Left ventricle myocardium superior (tissue), 1 donor: ENCODE data around the gene NPR2. TPM values are rescaled to one million over a fixed set of nuclear protein-coding genes. Genes with fewer than 3 reads are reported as not detected.
A peak's percentile ranks its signal among the peaks of the same experiment; 100 is the strongest.

Source experiments
- ATAC-seq: fragments of 200-7000 bp; cut with Tn5 transposase; one replicate; pipeline ENCODE4 v1.9.1; 2020; ENCODE audit warnings: mild to moderate bottlenecking, moderate library complexity
- DNase-seq: peaks from one replicate; pipeline ENCODE4 v3.0.0-alpha.2; 2020
- intact Hi-C: fragments of 100-400 bp; cut with micrococcal nuclease; formaldehyde crosslinking; loops from one replicate; pipeline ENCODE4 v1.11.0; 2022
- total RNA-seq: library from RNA; stranded (reverse); fragmentation: NEBNext Ultra II Directional; extraction: Animal tissue kit (Norgen Biotek cat#: 25700); gene quantifications from one replicate; pipeline ENCODE4 v1.2.1, GENCODE V29; 2021
- donor health status: DM: no; HTN: yes; CAD: no; lungs with severe emphysema.

NPR2 gene
- total RNA-seq, 1 donor from 2014 or later = 24.6 TPM

GRCh38 chr9:35822926-35823325, 31.5 kb downstream of the NPR2 start:
- intact Hi-C loops = no loop called here
- ATAC-seq (no peak), DNase-seq (no peak)

GRCh38 chr9:35826071-35826701, 34.8 kb downstream of the NPR2 start:
- intact Hi-C loops = loop anchor here (5.0 kb wide), 1 partner anchor 56 kb away; no protein-coding TSS in a partner anchor
- DNase-seq (no peak), ATAC-seq (peak; percentile 43)

DNA sequence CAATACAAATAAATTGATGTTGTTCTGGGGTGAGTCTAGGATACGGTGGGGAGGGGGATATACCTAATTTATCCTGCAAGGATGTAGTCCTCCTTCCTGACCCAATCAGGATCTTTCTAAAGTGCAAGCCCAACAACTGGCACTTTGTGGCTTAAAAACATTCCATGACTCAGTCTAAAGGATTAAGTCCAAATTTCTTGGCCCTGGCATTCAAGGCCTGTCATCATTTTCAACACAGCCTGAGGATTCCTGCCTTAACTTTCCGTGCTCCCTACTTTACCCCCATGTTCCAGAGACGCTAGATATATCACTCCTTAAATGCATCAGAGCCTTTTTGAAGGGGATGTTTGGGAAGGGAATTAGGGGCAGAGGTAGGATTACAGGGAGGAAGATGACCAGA, 36.1 kb downstream of the NPR2 start:
- ATAC-seq = no peak
- no peak for DNase-seq
- intact Hi-C loops = loop anchor here (5.0 kb wide), 1 partner anchor 55 kb away; no protein-coding TSS in a partner anchor

GRCh38 chr9:35828716-35829083, 37.3 kb downstream of the NPR2 start, which contains the start of gene FAM221B:
Gene FAM221B, minus strand, starts transcription at chr9:35828732. Its CDS starts 2,571 bp downstream, at chr9:35826161.
- DNase-seq (peak; percentile 51), ATAC-seq (no peak)

GRCh38 chr9:35829084-35829763, 37.8 kb downstream of the NPR2 start, which contains the start of gene TMEM8B:
Gene TMEM8B, plus strand, starts transcription at chr9:35829228. Its CDS starts 220 bp downstream, at chr9:35829448.
- intact Hi-C loops = loop anchor here (5.0 kb wide), 1 partner anchor 53 kb away; no protein-coding TSS in a partner anchor
- DNase-seq (peak; percentile 99), ATAC-seq (peak; percentile 90)

More at GRCh38 chr9:35828716-35829083, 37.3 kb downstream of the NPR2 start, which contains the start of gene FAM221B:
- intact Hi-C loops = loop anchor here (5.0 kb wide), 1 partner anchor 54 kb away; no protein-coding TSS in a partner anchor

- intact Hi-C loops = loop anchor here (5.0 kb wide), 1 partner anchor 53 kb away; no protein-coding TSS in a partner anchor
- ATAC-seq = no peak
Observed at GRCh38 chr9:35829764-35830096, 38.3 kb downstream of the NPR2 start.

GRCh38 chr9:35831040-35831439, 39.6 kb downstream of the NPR2 start:
- intact Hi-C loops = no loop called here
- DNase-seq (no peak), ATAC-seq (no peak)

More at GRCh38 chr9:35829764-35830096, 38.3 kb downstream of the NPR2 start:
- no peak for DNase-seq

- ATAC-seq (peak; percentile 8), DNase-seq (no peak)
- intact Hi-C loops = no loop called here
Observed at GRCh38 chr9:35832814-35833213, 41.4 kb downstream of the NPR2 start.

DNA sequence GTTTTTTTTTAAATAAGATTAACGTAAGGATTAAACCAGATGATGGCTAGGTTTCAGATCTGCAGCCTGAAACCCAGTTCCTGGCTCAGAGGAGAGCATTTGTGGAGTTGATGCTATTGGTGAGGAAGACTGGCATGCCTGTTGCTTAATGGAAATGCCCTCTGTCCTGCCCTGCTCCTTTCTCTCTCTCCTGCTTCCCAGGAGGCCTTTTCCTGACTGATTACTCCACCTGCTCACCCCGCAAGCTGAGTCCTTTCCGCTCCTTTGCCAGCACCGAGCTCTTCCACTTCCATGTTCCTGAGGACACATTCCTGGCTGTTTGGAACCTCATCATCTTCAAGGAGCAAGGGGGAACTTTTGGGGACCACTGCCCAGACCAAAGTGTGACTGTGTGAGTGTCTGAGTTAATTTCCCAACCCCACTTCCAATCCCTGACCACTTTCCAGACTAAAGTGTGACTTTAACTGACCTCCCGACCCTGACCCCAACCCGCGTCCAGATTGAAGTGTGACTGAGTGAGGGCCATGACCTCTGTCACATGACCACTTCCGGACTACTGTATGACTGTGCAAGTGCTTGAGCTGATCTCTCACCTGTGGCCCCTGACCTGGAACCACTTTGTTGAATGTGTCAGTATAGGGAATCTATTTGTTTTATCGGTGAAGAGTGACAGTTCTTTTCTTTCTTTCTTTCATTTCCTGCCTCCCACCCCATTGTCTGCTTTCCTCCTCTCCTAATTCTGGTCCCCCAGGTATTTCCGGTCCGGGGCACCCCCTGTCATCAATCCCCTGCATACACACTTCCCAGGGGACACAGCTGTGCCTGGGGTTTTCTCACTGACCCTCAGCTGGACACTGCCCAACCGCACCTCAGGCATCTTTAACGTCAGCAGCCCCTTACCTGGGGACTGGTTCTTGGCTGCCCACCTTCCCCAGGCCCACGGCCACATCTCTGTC, 43.1 kb downstream of the NPR2 start:
- intact Hi-C loops = no loop called here
- DNase-seq (no peak), ATAC-seq (no peak)

- intact Hi-C loops = no loop called here
- no peak for ATAC-seq
Observed at GRCh38 chr9:35835216-35835632, 43.8 kb downstream of the NPR2 start.

DNA sequence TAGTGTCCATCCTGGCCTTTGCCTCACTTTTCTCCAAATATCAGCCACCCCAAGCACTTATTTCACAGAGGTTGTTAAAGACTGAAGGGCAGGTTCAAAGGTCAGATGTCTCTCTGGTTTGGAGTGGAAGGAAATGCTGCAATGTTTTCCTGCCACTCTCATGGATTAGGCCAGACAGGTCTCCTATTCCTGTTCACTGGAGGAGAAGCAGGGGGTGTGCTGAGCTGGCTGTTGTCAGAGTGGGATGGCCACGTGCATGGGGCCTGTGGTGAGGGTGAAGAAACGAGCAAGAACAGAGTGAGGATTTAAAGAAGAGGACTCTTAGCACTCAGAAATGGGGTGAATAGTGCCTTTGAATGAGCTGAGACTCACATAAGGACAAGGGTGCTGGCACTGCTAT, 44.4 kb downstream of the NPR2 start:
- DNase-seq (no peak), ATAC-seq (no peak)

More at GRCh38 chr9:35835216-35835632, 43.8 kb downstream of the NPR2 start:
- DNase-seq = no peak

GRCh38 chr9:35836595-35836994, 45.2 kb downstream of the NPR2 start:
- ATAC-seq (no peak), DNase-seq (no peak)
- intact Hi-C loops = no loop called here

More for the DNA sequence above, 44.4 kb downstream of the NPR2 start:
- intact Hi-C loops = no loop called here

DNA sequence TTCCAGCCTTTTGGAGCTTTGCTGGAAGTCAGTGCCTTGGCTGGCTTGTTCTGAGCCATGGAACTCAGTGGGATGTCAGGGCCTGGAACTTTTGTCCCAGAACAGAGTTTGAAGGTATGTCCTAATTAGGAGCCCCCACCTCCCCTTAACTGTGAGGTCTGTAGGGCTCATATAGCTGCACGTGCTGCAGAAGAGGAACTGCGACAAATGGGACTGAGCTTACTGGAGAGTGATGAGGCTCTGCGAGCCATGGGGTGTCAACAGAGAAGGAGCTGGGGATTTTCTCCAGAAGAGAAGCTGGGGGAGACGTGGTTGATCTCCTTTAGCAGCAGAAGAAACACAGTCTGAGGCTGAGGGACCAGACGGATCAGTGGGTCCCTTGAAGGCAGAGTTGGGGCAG, 48.5 kb downstream of the NPR2 start:
- ATAC-seq (no peak), DNase-seq (no peak)
- intact Hi-C loops = no loop called here

DNA sequence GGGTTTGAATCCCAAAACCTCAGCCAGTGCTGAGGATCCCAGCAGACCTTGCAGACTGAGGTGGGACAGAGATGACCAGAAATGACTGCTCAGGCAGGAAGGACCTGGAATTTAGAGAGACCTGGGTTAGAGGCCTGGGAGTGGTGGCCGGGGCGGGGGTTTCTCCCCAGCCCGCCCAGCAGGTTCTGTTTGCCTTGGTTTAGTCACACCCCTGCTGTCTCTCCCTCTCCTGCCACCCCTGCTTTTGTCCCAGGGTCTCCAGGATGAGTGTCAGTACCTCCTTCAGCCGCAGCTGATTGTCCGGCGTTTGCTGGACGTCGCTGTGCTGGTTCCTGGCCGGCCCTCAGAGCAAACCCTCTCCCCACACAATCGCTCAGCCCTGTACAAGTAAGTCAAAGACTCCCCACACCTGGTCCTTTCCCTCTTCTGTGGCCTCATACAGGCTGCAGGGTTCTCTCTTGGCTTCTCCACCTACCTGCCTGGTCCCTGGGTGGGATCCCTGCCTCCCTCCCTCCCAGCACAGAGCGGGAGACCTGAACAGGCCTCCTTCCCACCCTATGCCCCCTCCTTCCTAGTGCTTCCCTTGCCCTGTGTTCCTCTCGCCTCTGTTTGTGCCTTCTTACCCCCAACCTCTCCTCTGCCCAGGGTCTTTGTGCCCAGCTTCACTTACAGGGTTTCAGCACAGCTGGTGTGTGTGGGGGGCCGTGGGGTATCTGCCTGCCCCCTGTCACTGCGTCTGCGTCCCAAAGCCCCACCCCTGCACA, 49.7 kb downstream of the NPR2 start:
- DNase-seq (no peak), ATAC-seq (no peak)
- intact Hi-C loops = no loop called here

- intact Hi-C loops = no loop called here
- ATAC-seq (no peak), DNase-seq (no peak)
Observed at GRCh38 chr9:35841645-35841900, 50.2 kb downstream of the NPR2 start.

DNA sequence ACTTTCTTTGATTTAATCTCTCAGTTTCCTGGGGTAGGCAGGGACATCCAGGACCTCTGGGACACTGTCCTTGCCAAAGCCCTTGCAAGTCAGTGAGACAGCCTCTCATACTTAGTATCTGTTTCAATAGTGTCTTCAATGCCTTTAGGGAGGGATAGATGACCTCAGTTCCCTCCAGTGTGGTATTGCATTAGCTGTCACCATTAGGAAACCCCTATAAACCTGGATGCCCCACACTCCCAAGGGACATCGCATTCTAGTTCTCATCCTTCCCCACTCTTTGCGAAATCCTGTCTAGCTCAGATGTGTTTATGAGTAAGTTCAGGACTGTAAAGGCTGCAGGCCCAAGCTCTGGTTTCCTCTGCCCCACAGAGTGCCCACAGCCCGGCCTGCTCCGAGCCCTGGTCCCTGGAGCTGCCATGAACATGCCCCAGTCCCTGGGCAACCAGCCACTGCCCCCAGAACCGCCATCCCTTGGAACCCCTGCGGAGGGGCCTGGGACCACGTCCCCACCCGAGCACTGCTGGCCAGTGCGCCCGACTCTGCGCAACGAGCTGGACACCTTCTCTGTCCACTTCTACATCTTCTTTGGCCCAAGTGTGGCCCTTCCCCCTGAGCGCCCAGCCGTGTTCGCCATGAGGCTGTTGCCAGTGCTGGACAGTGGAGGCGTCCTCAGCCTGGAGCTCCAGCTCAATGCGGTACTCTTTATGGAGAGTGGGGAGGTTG, 50.8 kb downstream of the NPR2 start:
- no peak for ATAC-seq
- no peak for DNase-seq
- intact Hi-C loops = no loop called here

DNA sequence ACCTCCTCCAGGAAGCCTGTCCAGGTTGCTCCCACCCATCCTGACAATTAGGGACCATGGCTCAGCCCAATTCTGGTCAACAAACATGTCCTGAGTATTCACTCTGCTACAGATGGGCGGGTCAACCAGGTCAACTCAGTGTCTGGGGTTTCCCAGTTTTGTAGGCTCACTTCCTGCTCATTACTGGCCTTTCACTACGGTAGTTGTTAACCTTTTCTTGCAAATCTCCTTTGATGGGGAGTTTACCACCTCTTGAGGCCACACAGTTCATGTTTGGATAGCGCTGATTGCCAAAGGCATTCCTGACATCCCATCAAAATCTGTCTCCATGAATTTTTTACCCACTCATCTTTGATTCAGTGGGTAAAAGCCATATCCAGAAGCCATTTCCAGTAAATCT, 51.4 kb downstream of the NPR2 start:
- intact Hi-C loops = no loop called here
- ATAC-seq (no peak), DNase-seq (no peak)

- DNase-seq (no peak), ATAC-seq (peak; percentile 71)
- intact Hi-C loops = no loop called here
Observed at GRCh38 chr9:35844628-35845270, 53.4 kb downstream of the NPR2 start.
